22Rv1 (cell line): ENCODE data around the gene SMC6.

Source experiments
- H3K27ac ChIP-seq: fragments of 450-650 bp; 2 replicates; pipeline ENCODE4 v1.5.1; 2017
- ZFX ChIP-seq: fragments of 450-650 bp; IDR thresholded peaks from 2 replicates; pipeline ENCODE4 v1.6.1; 2017; ENCODE audit warnings: antibody characterized with exemption, borderline replicate concordance
- TF ChIP-seq, protein P1 (sequence below): fragments of 450-650 bp; IDR thresholded peaks from 2 replicates; pipeline ENCODE4 v1.5.1; 2017; ENCODE audit warnings: mild to moderate bottlenecking

SMC6 gene

DNA sequence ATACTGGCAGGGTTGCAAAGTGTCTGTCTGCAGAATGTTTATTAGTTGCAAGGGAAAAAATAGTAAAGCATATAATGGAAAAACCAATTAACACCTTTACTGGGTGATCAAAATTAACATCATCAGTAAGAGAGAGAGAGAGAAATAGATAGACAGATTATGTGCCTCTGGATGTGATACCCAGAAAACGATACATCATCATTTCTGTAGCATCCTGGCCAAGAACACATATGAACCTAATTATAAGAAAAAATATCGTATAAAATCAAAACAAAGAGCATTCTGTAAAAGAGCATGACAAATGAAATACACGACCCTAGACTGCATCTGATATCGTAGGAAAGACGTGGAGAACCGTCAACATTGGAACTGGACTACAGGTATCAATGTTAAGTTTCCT, 64.6 kb downstream of the SMC6 start:
- H3K27ac ChIP-seq, result no peak overlapping the region
- TF ChIP-seq, protein P1, sequence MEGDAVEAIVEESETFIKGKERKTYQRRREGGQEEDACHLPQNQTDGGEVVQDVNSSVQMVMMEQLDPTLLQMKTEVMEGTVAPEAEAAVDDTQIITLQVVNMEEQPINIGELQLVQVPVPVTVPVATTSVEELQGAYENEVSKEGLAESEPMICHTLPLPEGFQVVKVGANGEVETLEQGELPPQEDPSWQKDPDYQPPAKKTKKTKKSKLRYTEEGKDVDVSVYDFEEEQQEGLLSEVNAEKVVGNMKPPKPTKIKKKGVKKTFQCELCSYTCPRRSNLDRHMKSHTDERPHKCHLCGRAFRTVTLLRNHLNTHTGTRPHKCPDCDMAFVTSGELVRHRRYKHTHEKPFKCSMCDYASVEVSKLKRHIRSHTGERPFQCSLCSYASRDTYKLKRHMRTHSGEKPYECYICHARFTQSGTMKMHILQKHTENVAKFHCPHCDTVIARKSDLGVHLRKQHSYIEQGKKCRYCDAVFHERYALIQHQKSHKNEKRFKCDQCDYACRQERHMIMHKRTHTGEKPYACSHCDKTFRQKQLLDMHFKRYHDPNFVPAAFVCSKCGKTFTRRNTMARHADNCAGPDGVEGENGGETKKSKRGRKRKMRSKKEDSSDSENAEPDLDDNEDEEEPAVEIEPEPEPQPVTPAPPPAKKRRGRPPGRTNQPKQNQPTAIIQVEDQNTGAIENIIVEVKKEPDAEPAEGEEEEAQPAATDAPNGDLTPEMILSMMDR, result no peak
- TF ChIP-seq ZFX, result no peak

DNA sequence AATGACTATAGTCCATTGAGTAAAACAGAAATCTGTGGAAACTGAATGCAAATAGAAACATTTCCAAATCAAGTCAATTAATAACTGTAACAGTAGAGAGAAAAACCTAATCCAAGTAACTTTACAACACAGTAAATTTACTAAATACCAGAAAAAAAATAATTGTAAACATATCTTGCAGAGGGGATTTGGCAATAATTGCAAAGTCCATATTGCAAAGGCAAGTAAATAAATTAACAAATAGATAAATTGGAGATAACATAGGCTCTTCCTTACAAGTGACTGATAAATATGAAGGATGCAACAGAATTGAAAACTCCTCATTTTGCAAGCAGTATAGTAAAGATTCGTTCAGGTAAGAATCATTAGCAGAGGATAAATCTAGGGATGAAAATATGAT, 65.0 kb downstream of the SMC6 start:
- TF ChIP-seq ZFX, result no peak
- TF ChIP-seq, protein P1, result no peak
- H3K27ac ChIP-seq, result no peak overlapping the region

DNA sequence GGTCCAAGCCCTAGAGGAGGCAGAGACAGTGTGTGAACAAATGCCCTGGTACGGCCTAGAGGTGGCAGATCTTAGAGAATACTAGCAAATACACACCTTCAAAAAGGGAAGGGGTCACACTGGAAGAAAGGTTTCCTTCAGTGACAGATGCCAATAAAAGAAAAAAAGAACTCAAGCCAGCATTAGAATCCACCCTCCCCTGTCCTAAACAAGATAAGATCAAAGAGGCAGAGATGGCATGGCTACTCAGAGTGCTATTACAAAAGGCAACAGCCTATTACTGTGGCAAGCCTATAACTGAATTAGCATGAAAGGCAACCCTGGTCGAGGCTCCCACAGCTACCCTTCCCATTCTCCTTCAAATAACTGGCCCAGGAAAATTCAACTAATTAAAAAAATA, 69.6 kb downstream of the SMC6 start:
- TF ChIP-seq ZFX, result no peak
- TF ChIP-seq, protein P1, result no peak
- no peak overlapping the region for H3K27ac ChIP-seq

DNA sequence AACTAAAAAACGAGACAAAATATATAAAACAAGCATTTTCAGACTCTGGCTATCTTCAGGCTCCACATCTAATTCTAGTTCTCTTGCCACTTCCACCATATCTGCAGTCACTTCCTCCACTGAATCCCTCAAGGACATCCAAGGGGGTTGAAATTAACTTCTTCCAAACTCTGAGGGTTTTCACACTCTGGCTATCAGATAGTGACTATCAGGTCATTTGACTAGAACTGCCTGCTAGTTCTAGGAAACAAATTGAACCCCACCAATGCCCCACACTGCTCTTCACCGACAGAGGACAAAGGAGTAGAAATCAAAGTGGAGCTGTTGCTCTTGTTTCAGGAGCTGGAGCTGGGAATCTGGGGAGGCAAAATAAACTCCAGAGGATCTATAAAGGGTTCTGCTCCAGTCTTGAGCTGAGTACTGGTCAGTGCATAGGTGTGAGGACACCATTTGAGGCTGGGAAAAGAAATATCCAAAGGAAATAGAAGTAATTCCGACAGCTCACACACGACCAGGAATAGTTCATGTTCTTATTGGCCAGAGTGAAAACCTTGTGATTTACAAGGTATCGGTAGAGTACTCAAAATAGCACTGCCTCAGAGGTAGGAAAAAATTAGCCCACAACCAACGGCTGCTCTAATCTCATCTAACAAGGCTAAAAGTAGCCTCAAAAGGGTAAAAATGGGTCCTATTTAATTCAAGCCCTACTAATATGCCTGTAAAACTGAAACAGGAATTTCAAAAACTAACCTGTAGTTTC, 71.3 kb downstream of the SMC6 start:
- TF ChIP-seq ZFX, result no peak
- TF ChIP-seq, protein P1, result no peak
- H3K27ac ChIP-seq, result no peak overlapping the region

DNA sequence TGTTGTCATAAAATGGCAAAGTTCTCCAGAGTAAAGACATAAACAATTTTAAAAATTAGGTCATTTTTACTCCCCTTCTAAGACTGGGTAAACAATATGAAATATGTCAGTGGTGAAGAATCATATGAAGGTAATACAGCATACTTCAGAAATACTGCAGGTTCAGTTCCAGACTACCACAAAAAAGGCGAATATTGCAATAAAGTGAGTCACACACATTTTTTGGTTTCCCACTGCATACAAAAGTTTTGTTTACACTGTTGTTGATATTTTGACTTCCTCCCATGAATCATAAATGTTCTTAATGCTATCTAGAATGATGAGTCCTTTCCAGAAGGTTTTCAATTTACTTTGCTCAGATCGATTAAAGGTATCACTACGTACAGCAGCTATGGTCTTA, 73.5 kb downstream of the SMC6 start:
- TF ChIP-seq, protein P1, result no peak
- TF ChIP-seq ZFX, result no peak

DNA sequence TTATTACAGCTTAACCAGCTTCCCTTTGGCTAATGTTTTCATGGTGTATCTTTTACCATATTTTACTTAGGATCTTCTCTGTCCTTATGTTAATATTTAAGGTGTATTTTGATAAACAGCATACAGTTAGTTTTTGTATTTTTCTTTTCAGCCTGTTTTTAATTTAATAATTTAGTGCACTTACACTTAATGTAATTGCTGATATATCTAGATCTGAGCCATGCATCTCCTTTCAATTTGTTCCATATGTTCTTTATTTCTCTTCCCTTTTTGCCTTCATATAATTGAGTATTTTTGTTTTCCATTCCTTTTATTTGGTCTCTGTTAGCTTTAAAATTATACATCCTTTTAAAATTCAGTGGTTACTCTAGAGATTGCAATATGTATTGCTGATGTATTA, 78.8 kb downstream of the SMC6 start:
- TF ChIP-seq, protein P1, result no peak
- TF ChIP-seq ZFX, result no peak
- no peak overlapping the region for H3K27ac ChIP-seq

More for the DNA sequence above, 73.5 kb downstream of the SMC6 start:
- H3K27ac ChIP-seq, result no peak overlapping the region

DNA sequence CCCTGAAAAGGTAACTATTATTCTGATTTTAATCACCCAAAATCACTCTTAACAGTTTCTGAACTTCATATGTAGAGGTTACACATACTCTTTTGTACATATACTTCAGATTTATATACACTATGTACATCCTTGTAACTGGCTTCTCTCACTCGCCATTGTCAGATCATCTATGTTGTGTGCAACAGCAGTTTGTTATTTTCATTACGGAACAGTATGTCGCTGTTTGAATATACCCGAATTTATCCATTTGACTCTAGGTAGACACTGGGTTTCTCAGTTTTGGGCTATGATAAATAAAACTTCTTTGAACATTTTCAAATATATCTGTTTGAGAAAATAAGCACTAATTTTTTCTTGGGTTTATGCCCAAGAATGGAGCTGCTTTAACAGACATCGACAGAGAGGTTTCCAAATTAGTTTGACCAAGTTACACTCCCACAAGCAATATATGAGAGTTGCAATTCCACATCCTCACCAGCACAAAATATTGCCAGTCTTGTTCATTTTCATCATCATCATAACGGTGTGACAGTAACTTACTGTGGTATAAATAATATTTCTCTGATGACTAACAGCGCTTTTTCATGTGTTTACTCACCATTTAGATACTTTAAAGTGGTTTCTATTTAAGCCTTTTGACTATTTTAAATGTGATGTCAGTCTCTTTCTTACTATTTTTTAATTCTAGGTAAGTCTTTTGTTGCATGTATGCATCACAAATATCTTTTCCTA, 80.9 kb downstream of the SMC6 start:
- H3K27ac ChIP-seq, result no peak overlapping the region
- no peak for TF ChIP-seq ZFX
- TF ChIP-seq, protein P1, result no peak
